ENCODE data around the gene AHCYL2.

DNA sequence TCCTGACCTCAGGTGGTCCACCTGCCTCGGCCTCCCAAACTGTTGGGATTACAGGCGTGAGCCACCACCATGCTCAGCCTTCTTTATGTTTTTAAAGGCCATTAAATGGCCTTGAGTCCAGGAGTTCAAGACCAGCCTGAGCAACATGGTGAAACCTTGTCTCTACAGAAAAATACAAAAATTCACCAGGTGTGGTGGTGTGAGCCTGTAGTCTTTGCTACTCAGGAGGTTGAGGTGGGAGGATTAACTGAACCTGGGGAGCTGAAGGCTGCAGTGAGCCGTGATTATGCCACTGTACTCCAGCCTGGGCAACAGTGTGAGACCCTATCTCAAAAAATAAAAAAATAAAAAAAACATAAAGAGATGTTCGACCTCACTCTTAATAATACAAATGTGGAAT, 25.4 kb upstream of the AHCYL2 start:
- TF ChIP-seq CTCF (IDR thresholded peaks at IDR 0.05) (no peak), EZH2 (IDR thresholded peaks at IDR 0.05; ENCODE audit: borderline replicate concordance, insufficient read depth, low read depth, low read length, poor library complexity, severe bottlenecking) (no peak)

All from B cell (primary cell).